HCT116 (cell line): ENCODE results near the gene TIMP3. TPM values are rescaled to one million over a fixed set of nuclear protein-coding genes. Genes with fewer than 3 reads are reported as not detected.

Experiments used
- ATAC-seq: fragments of 200-7000 bp; cut with Tn5 transposase; 2 replicates; pipeline ENCODE4 v1.9.1; 2020; ENCODE audit warnings: mild to moderate bottlenecking, moderate library complexity
- BruUV-seq: library from RNA; stranded (reverse); fragments of 400-500 nt; replicated peaks from 2 replicates; lab custom pipeline; 2021; lab: Mats Ljungman, UMichigan
- CTCF ChIA-PET: fragments of 300-600 bp; sonication (Branson Sonifier 250); formaldehyde crosslinking; loops from one replicate; lab custom pipeline; 2021; ENCODE audit warnings: antibody characterized with exemption; lab: Charles Lee
- POLR2A ChIA-PET: fragments of 300-600, 350-600 bp; sonication (Branson Sonifier 250); formaldehyde crosslinking; loops from one replicate; lab custom pipeline; 2021; ENCODE audit warnings: antibody characterized with exemption; lab: Charles Lee
- RAD21 ChIA-PET, 2 experiments: fragments of 300-600 bp; sonication (Branson Sonifier 250); formaldehyde crosslinking; loops; one replicate each; lab custom pipeline; 2023; ENCODE audit warnings: low total read pairs in 2 of 2; ENCODE audit not compliant: uncharacterized antibody in 2 of 2, unreplicated experiment in 2 of 2, low non-redundant PET in 1 of 2; lab: Charles Lee
- DNase-seq: peaks from one replicate; pipeline ENCODE4 v3.0.0-alpha.2; 2010; ENCODE audit warnings: low read depth, low spot score
- H2AFZ ChIP-seq: fragments of 200-600 bp; shearing (Covaris generic), sonication (generic); 2 replicates; pipeline ENCODE4 v1.6.1; 2017; ENCODE audit warnings: low read depth, mixed run types, mixed read lengths, antibody characterized with exemption, low read length; ENCODE audit not compliant: poor library complexity, severe bottlenecking
- H3K27ac ChIP-seq: 2 replicates; pipeline ENCODE4 v1.5.1; 2012; ENCODE audit warnings: low read depth, low read length
- H3K27me3 ChIP-seq: fragments of 200-600 bp; sonication (generic); 2 replicates; pipeline ENCODE4 v1.6.1; 2016; ENCODE audit warnings: mixed run types, low read length, mixed read lengths; ENCODE audit not compliant: insufficient read depth
- H3K36me3 ChIP-seq, 2 experiments: fragments of 200-500 bp in 1 of 2; fragments of 200-600 bp in 1 of 2; sonication (Bioruptor generic) in 1 of 2; sonication (generic) in 1 of 2; 2 replicates each; pipeline versions ENCODE4 v1.5.1 to v1.6.1; 2014 to 2016; ENCODE audit warnings: low read length in 2 of 2, inconsistent platforms in 1 of 2, mixed read lengths in 1 of 2, mixed run types in 1 of 2; ENCODE audit not compliant: insufficient read depth in 2 of 2, control insufficient read depth in 1 of 2
- H3K4me1 ChIP-seq, 2 experiments: fragments of 200-600 bp in 1 of 2; sonication (generic) in 1 of 2; 2 replicates each; pipeline versions ENCODE4 v1.5.1 to v1.6.1; 2012 to 2017; ENCODE audit warnings: low read length in 2 of 2, inconsistent platforms in 1 of 2, mild to moderate bottlenecking in 1 of 2, mixed read lengths in 1 of 2, mixed run types in 1 of 2, moderate library complexity in 1 of 2; ENCODE audit not compliant: insufficient read depth in 2 of 2, control insufficient read depth in 1 of 2
- H3K4me2 ChIP-seq: fragments of 200-600 bp; sonication (generic); 2 replicates; pipeline ENCODE4 v1.6.1; 2017; ENCODE audit warnings: mixed run types, low read length, mixed read lengths
- H3K4me3 ChIP-seq, 2 experiments: fragments of 200-600 bp in 1 of 2; sonication (generic) in 1 of 2; replicated peaks in 1 of 2; 2 replicates each; pipeline ENCODE4 v1.5.1; 2011 to 2016; ENCODE audit warnings: low read length in 2 of 2, control low read depth in 1 of 2, low read depth in 1 of 2, mild to moderate bottlenecking in 1 of 2, mixed read lengths in 1 of 2, mixed run types in 1 of 2
- H3K79me2 ChIP-seq: fragments of 200-600 bp; sonication (generic); 2 replicates; pipeline ENCODE4 v1.6.1; 2017; ENCODE audit warnings: mild to moderate bottlenecking, mixed run types, low read length, moderate library complexity, mixed read lengths; ENCODE audit not compliant: insufficient read depth
- H3K9ac ChIP-seq: fragments of 200-600 bp; sonication (generic); 2 replicates; pipeline ENCODE4 v1.6.1; 2016; ENCODE audit warnings: low read length, mixed read lengths
- H3K9me2 ChIP-seq: fragments of 200-600 bp; sonication (generic), shearing (Covaris generic); 2 replicates; pipeline ENCODE4 v1.6.1; 2017; ENCODE audit warnings: mixed run types, mild to moderate bottlenecking, moderate library complexity; ENCODE audit not compliant: insufficient read depth
- H3K9me3 ChIP-seq, 2 experiments: fragments of 200-500 bp in 1 of 2; fragments of 200-600 bp in 1 of 2; sonication (Bioruptor generic) in 1 of 2; sonication (generic) in 1 of 2; 2 replicates each; pipeline ENCODE4 v1.6.1; 2014 to 2017; ENCODE audit warnings: low read length in 2 of 2, mixed read lengths in 2 of 2, inconsistent platforms in 1 of 2, low read depth in 1 of 2, mild to moderate bottlenecking in 1 of 2, mixed run types in 1 of 2, moderate library complexity in 1 of 2; ENCODE audit not compliant: control insufficient read depth in 1 of 2, insufficient read depth in 1 of 2
- H4K20me1 ChIP-seq: fragments of 200-600 bp; sonication (generic), shearing (Covaris generic); 2 replicates; pipeline ENCODE4 v1.6.1; 2017; ENCODE audit warnings: mixed run types, mild to moderate bottlenecking, moderate library complexity; ENCODE audit not compliant: insufficient read depth
- ATF3 ChIP-seq: IDR thresholded peaks from 2 replicates; pipeline ENCODE4 v1.6.1; 2012
- CEBPB ChIP-seq: IDR thresholded peaks from 2 replicates; pipeline ENCODE4 v1.6.1; 2012; ENCODE audit warnings: low read depth
- EGR1 ChIP-seq: IDR thresholded peaks from 2 replicates; pipeline ENCODE4 v1.6.1; 2012; ENCODE audit warnings: low read depth
- FOSL1 ChIP-seq: IDR thresholded peaks from 2 replicates; pipeline ENCODE4 v1.6.1; 2012; ENCODE audit warnings: low read depth
- POLR2AphosphoS5 ChIP-seq: IDR thresholded peaks from 2 replicates; pipeline ENCODE4 v1.6.1; 2011; ENCODE audit warnings: mild to moderate bottlenecking, low read depth, low read length, moderate library complexity
- SP1 ChIP-seq: IDR thresholded peaks from 2 replicates; pipeline ENCODE4 v1.6.1; 2012; ENCODE audit warnings: low read depth
- TCF7L2 ChIP-seq: IDR thresholded peaks from 2 replicates; pipeline ENCODE4 v1.7.0; 2011; ENCODE audit warnings: borderline replicate concordance, inconsistent platforms; ENCODE audit not compliant: insufficient read depth, insufficient read length; ENCODE audit errors: extremely low read depth
- ZBTB33 ChIP-seq: IDR thresholded peaks from 2 replicates; pipeline ENCODE4 v1.6.1; 2011; ENCODE audit warnings: mild to moderate bottlenecking, low read length, moderate library complexity; ENCODE audit not compliant: insufficient replicate concordance; ENCODE audit errors: extremely low read depth
- ZFX ChIP-seq: fragments of 450-650 bp; IDR thresholded peaks from 2 replicates; pipeline ENCODE4 v1.6.1; 2017
- intact Hi-C: fragments of 100-400 bp; cut with micrococcal nuclease; formaldehyde crosslinking; loops from 2 replicates; pipeline ENCODE4 v1.10.0; 2022
- total RNA-seq: library from RNA; stranded (reverse); gene quantifications from one replicate; pipeline ENCODE4 v1.2.1, GENCODE V29; 2021; ENCODE audit not compliant: unreplicated experiment

Gene TIMP3
- total RNA-seq, 1 experiment from 2014 or later: 2.2 TPM

GRCh38 chr22:32864041-32864440, 62.5 kb downstream of the TIMP3 start:
- Histone ChIP-seq H3K27ac (no peak overlapping the region), H3K4me1 (no peaks in the 10 kb centered on the region), H4K20me1 (no peaks in the 10 kb centered on the region), H3K27me3 (peaks cover 9% of the 10 kb centered on the region; the same call in 1 of the 2 replicates), H3K9me3 (no peaks in the 10 kb centered on the region), H3K9me2 (no peaks in the 10 kb centered on the region), H3K4me2 (no peak overlapping the region), H3K4me3 (no peak overlapping the region), H3K36me3 (no peaks in the 10 kb centered on the region), H3K79me2 (no peaks in the 10 kb centered on the region)
- no TSS peak for BruUV-seq
- ATAC-seq: no peak
- ChIA-PET RAD21 (no interaction called here), CTCF (no interaction called here)
- intact Hi-C loops: no loop called here
- no peak for TF ChIP-seq POLR2AphosphoS5
- no peak for TF ChIP-seq EGR1
- no peak for TF ChIP-seq SP1
- TF ChIP-seq CEBPB: no peak
- TF ChIP-seq ATF3: no peak
- no peak for TF ChIP-seq TCF7L2
- TF ChIP-seq FOSL1: no peak
- no peak for TF ChIP-seq ZFX
- TF ChIP-seq ZBTB33: no peak
- TF ChIP-seq, all 23 proteins: peak for 0
- POLR2A ChIA-PET: no interaction called here
- DNase-seq: no peak
- Histone ChIP-seq H3K9ac (no peak overlapping the region), H2AFZ (no peak overlapping the region)
